Naive thymus-derived CD4-positive, alpha-beta T cell (primary cell): ENCODE data around the gene TMEM245. TPM values are rescaled to one million over a fixed set of nuclear protein-coding genes. Genes with fewer than 3 reads are reported as not detected.

Experiments
- ATAC-seq: fragments of 150-1000 bp; cut with Tn5 transposase; 2 replicates; pipeline ENCODE4 v1.10.0; 2021; ENCODE audit warnings: mild to moderate bottlenecking, moderate library complexity
- CTCF ChIA-PET: fragments of 350-600 bp; sonication (Branson Sonifier 250); formaldehyde crosslinking; loops from one replicate; lab custom pipeline; 2021; ENCODE audit warnings: antibody characterized with exemption; lab: Charles Lee
- POLR2A ChIA-PET: fragments of 350-600 bp; sonication (Branson Sonifier 250); formaldehyde crosslinking; loops from one replicate; lab custom pipeline; 2021; ENCODE audit warnings: antibody characterized with exemption, inconsistent platforms; lab: Charles Lee
- DNase-seq, 9 donors: peaks; one replicate each; pipeline versions ENCODE4 v3.0.0 to v3.0.0-alpha.2; 2020 to 2022; ENCODE audit warnings: mixed read lengths in 1 of 9
- H3K27ac ChIP-seq: one replicate; pipeline ENCODE4 v1.7.0; 2013; ENCODE audit warnings: mild to moderate bottlenecking, low read depth, low read length, moderate library complexity
- H3K27me3 ChIP-seq, 2 donors: one replicate each; pipeline ENCODE4 v1.7.0; 2013; ENCODE audit warnings: low read length in 2 of 2, mild to moderate bottlenecking in 2 of 2, moderate library complexity in 2 of 2; ENCODE audit not compliant: control insufficient read depth in 2 of 2, insufficient read depth in 2 of 2
- H3K36me3 ChIP-seq, 3 experiments: 1 replicate in 2 of 3; 2 replicates in 1 of 3; pipeline ENCODE4 v1.7.0; 2013; ENCODE audit warnings: low read length in 3 of 3, mild to moderate bottlenecking in 3 of 3, moderate library complexity in 1 of 3; ENCODE audit not compliant: insufficient read depth in 3 of 3, control insufficient read depth in 2 of 3
- H3K4me1 ChIP-seq, 2 donors: one replicate each; pipeline ENCODE4 v1.7.0; 2013; ENCODE audit warnings: low read length in 2 of 2, mild to moderate bottlenecking in 2 of 2, moderate library complexity in 1 of 2; ENCODE audit not compliant: control insufficient read depth in 2 of 2, insufficient read depth in 2 of 2
- H3K4me3 ChIP-seq: 2 replicates; pipeline ENCODE4 v1.7.0; 2013; ENCODE audit warnings: mild to moderate bottlenecking, low read length
- H3K9me3 ChIP-seq, 3 experiments: 1 replicate in 2 of 3; 2 replicates in 1 of 3; pipeline ENCODE4 v1.7.0; 2013; ENCODE audit warnings: low read length in 3 of 3; ENCODE audit not compliant: control insufficient read depth in 2 of 3
- H3K27ac Mint-ChIP-seq, 9 donors: one replicate each; pipeline ENCODE4 v1.8.0; 2020 to 2022; ENCODE audit warnings: mixed read lengths in 9 of 9, mild to moderate bottlenecking in 8 of 9, moderate library complexity in 5 of 9, inconsistent platforms in 2 of 9
- H3K27me3 Mint-ChIP-seq, 5 donors: one replicate each; pipeline ENCODE4 v1.8.0; 2021 to 2022; ENCODE audit warnings: mixed read lengths in 5 of 5, mild to moderate bottlenecking in 1 of 5
- H3K36me3 Mint-ChIP-seq, 5 donors: one replicate each; pipeline ENCODE4 v1.8.0; 2020 to 2022; ENCODE audit warnings: mixed read lengths in 5 of 5, mild to moderate bottlenecking in 3 of 5, inconsistent platforms in 1 of 5
- H3K4me1 Mint-ChIP-seq, 7 donors: one replicate each; pipeline ENCODE4 v1.8.0; 2020 to 2022; ENCODE audit warnings: mixed read lengths in 7 of 7, mild to moderate bottlenecking in 3 of 7, inconsistent platforms in 1 of 7
- H3K4me3 Mint-ChIP-seq, 10 donors: one replicate each; pipeline ENCODE4 v1.8.0; 2020 to 2022; ENCODE audit warnings: mild to moderate bottlenecking in 10 of 10, mixed read lengths in 10 of 10, moderate library complexity in 6 of 10, inconsistent platforms in 2 of 10
- H3K9me3 Mint-ChIP-seq, 11 donors: one replicate each; pipeline ENCODE4 v1.8.0; 2020 to 2022; ENCODE audit warnings: mixed read lengths in 11 of 11, mild to moderate bottlenecking in 4 of 11, inconsistent platforms in 1 of 11, moderate library complexity in 1 of 11
- intact Hi-C, 2 donors: fragments of 100-400 bp; cut with micrococcal nuclease; formaldehyde crosslinking; loops; one replicate each; pipeline ENCODE4 v1.15.1; 2023
- polyA plus RNA-seq, 2 donors: library from polyadenylated mRNA; unstranded; fragments of 300-500 nt; fragmentation: Illumina TruSeq; gene quantifications; one replicate each; pipeline ENCODE4 v1.2.3, GENCODE V29; 2021
- total RNA-seq, 6 experiments: library from RNA in 5 of 6; stranded (reverse) in 5 of 6; gene quantifications; 1 replicate in 5 of 6; 2 replicates in 1 of 6; pipeline ENCODE4 v1.2.3 and lab custom pipeline; 2021 to 2026

Gene TMEM245
- total and polyA plus RNA-seq, 7 experiments from 2014 or later = 25.5 to 76.7 (median 29.2) TPM

- Histone ChIP-seq H3K27ac (no peak overlapping the region), H3K27me3 (no peaks in the 10 kb centered on the region), H3K36me3 (no peaks in the 10 kb centered on the region), H3K4me1 (no peaks in the 10 kb centered on the region), H3K4me3 (no peak overlapping the region), H3K9me3 (no peaks in the 10 kb centered on the region)
- no peak for DNase-seq
- no peak for ATAC-seq
- H3K9me3 Mint-ChIP-seq = no peaks in the 10 kb centered on the region
- CTCF ChIA-PET = no interaction called here
- H3K27me3 Mint-ChIP-seq = peaks cover 0 to 26% (median 0%) of the 10 kb centered on the region in 5 donors
- intact Hi-C loops = no loop called here
- no peak overlapping the region for H3K4me3 Mint-ChIP-seq
- H3K4me1 Mint-ChIP-seq = peaks cover 4 to 6% (median 5%) of the 10 kb centered on the region in 7 donors
- POLR2A ChIA-PET = no interaction called here
- no peaks in the 10 kb centered on the region for H3K36me3 Mint-ChIP-seq
- no peak overlapping the region for H3K27ac Mint-ChIP-seq
Measured at GRCh38 chr9:109139851-109140250, 20.1 kb upstream of the TMEM245 start.

- H3K4me1 Mint-ChIP-seq = no peaks in the 10 kb centered on the region
- no peak overlapping the region for H3K4me3 Mint-ChIP-seq
- H3K27ac Mint-ChIP-seq = no peak overlapping the region
- DNase-seq = no peak
- Histone ChIP-seq H3K36me3 (no peaks in the 10 kb centered on the region), H3K4me3 (no peak overlapping the region), H3K9me3 (no peaks in the 10 kb centered on the region), H3K4me1 (no peaks in the 10 kb centered on the region), H3K27me3 (no peaks in the 10 kb centered on the region), H3K27ac (no peak overlapping the region)
- intact Hi-C loops = no loop called here
- H3K27me3 Mint-ChIP-seq = peaks cover 0 to 29% (median 0%) of the 10 kb centered on the region in 5 donors
- POLR2A ChIA-PET = no interaction called here
- no peaks in the 10 kb centered on the region for H3K9me3 Mint-ChIP-seq
- no peaks in the 10 kb centered on the region for H3K36me3 Mint-ChIP-seq
- CTCF ChIA-PET = no interaction called here
- ATAC-seq = no peak
Measured at GRCh38 chr9:109138421-109138820, 18.7 kb upstream of the TMEM245 start.

GRCh38 chr9:109134167-109134578, 14.4 kb upstream of the TMEM245 start:
- DNase-seq (no peak), ATAC-seq (no peak)
- H3K36me3 ChIP-seq = no peaks in the 10 kb centered on the region
- H3K4me1 ChIP-seq = no peaks in the 10 kb centered on the region
- Mint-ChIP-seq H3K4me1 (peaks cover 0 to 11% (median 0%) of the 10 kb centered on the region in 7 donors), H3K27ac (no peak overlapping the region), H3K27me3 (peaks cover 0 to 18% (median 0%) of the 10 kb centered on the region in 5 donors), H3K36me3 (no peaks in the 10 kb centered on the region), H3K4me3 (no peak overlapping the region), H3K9me3 (no peaks in the 10 kb centered on the region)
- no peaks in the 10 kb centered on the region for H3K9me3 ChIP-seq
- POLR2A ChIA-PET = no interaction called here
- intact Hi-C loops = no loop called here
- H3K4me3 ChIP-seq = no peak overlapping the region
- H3K27ac ChIP-seq = no peak overlapping the region
- no peaks in the 10 kb centered on the region for H3K27me3 ChIP-seq
- CTCF ChIA-PET = interaction anchor here (0.5 kb wide), 1 partner anchor 727 kb away, joined by 3 read pairs; no protein-coding TSS in a partner anchor

- Mint-ChIP-seq H3K4me3 (no peak overlapping the region), H3K4me1 (peaks cover 0 to 11% (median 0%) of the 10 kb centered on the region in 7 donors), H3K36me3 (no peaks in the 10 kb centered on the region), H3K27ac (no peak overlapping the region), H3K27me3 (peaks cover 0 to 18% (median 3%) of the 10 kb centered on the region in 5 donors), H3K9me3 (no peaks in the 10 kb centered on the region)
- CTCF ChIA-PET = no interaction called here
- DNase-seq (no peak), ATAC-seq (no peak)
- H3K27me3 ChIP-seq = no peaks in the 10 kb centered on the region
- no peak overlapping the region for H3K4me3 ChIP-seq
- intact Hi-C loops = no loop called here
- H3K27ac ChIP-seq = no peak overlapping the region
- H3K4me1 ChIP-seq = no peaks in the 10 kb centered on the region
- no peaks in the 10 kb centered on the region for H3K36me3 ChIP-seq
- H3K9me3 ChIP-seq = no peaks in the 10 kb centered on the region
- POLR2A ChIA-PET = no interaction called here
Measured at GRCh38 chr9:109133533-109133932, 13.8 kb upstream of the TMEM245 start.

- peaks cover 0 to 13% (median 4%) of the 10 kb centered on the region in 5 donors for H3K27me3 Mint-ChIP-seq
- H3K27ac Mint-ChIP-seq = no peak overlapping the region
- H3K4me1 Mint-ChIP-seq = peaks cover 0 to 11% (median 0%) of the 10 kb centered on the region in 7 donors
- Histone ChIP-seq H3K4me3 (no peak overlapping the region), H3K27me3 (no peaks in the 10 kb centered on the region), H3K9me3 (no peaks in the 10 kb centered on the region), H3K4me1 (no peaks in the 10 kb centered on the region), H3K27ac (no peak overlapping the region), H3K36me3 (no peaks in the 10 kb centered on the region)
- intact Hi-C loops = no loop called here
- ChIA-PET POLR2A (no interaction called here), CTCF (no interaction called here)
- no peaks in the 10 kb centered on the region for H3K9me3 Mint-ChIP-seq
- DNase-seq (no peak), ATAC-seq (no peak)
- H3K36me3 Mint-ChIP-seq = no peaks in the 10 kb centered on the region
- H3K4me3 Mint-ChIP-seq = no peak overlapping the region
Measured at GRCh38 chr9:109132567-109133021, 12.8 kb upstream of the TMEM245 start.

- ChIA-PET CTCF (no interaction called here), POLR2A (interaction anchor here (0.7 to 1.0 kb wide), 3 partner anchors 11 to 54 kb away, joined by 3 read pairs; no protein-coding TSS in a partner anchor)
- no peak for DNase-seq
- no peak overlapping the region for H3K27ac Mint-ChIP-seq
- H3K27me3 Mint-ChIP-seq = peaks cover 0 to 8% (median 4%) of the 10 kb centered on the region in 5 donors
- Histone ChIP-seq H3K36me3 (no peaks in the 10 kb centered on the region), H3K4me3 (no peak overlapping the region), H3K9me3 (no peaks in the 10 kb centered on the region), H3K27ac (no peak overlapping the region), H3K27me3 (no peaks in the 10 kb centered on the region), H3K4me1 (no peaks in the 10 kb centered on the region)
- no peak overlapping the region for H3K4me3 Mint-ChIP-seq
- intact Hi-C loops = loop anchor here in 1 of 2 donors (10.0 kb wide), 1 partner anchor 285 kb away; no protein-coding TSS in a partner anchor
- no peaks in the 10 kb centered on the region for H3K36me3 Mint-ChIP-seq
- H3K9me3 Mint-ChIP-seq = no peaks in the 10 kb centered on the region
- H3K4me1 Mint-ChIP-seq = peaks cover 0 to 11% (median 0%) of the 10 kb centered on the region in 7 donors
- ATAC-seq = no peak
Measured at GRCh38 chr9:109129470-109130197, 9.9 kb upstream of the TMEM245 start.
